Measurements from ENCODE around the gene SH2D1B. TPM values are rescaled to one million over a fixed set of nuclear protein-coding genes. Genes with fewer than 3 reads are reported as not detected.

Gene SH2D1B
- total RNA-seq, 2 experiments from 2014 or later = not detected

GRCh38 chr1:162417650-162418049 lies 5.7 kb upstream of the SH2D1B start:
- no peak for TF ChIP-seq CTCF (IDR thresholded peaks at IDR 0.05)
- CTCF ChIA-PET = no interaction called here
- intact Hi-C loops (cut with micrococcal nuclease) = no loop called here
- H3K27me3 Mint-ChIP-seq = peaks cover 20% of the 10 kb centered on the region
- H3K4me1 Mint-ChIP-seq (ENCODE audit: low read depth) = no peaks in the 10 kb centered on the region
- H3K27ac Mint-ChIP-seq = no peak overlapping the region
- no peak for DNase-seq
- H3K36me3 Mint-ChIP-seq (ENCODE audit: low read depth) = no peaks in the 10 kb centered on the region
- no peaks in the 10 kb centered on the region for H3K9me3 Mint-ChIP-seq
- POLR2A ChIA-PET = interaction anchor here (1.0 kb wide), 1 partner anchor 30 kb away, joined by 3 read pairs; no protein-coding TSS in a partner anchor
- H3K4me3 Mint-ChIP-seq = no peak overlapping the region
- no peak for ATAC-seq

DNA sequence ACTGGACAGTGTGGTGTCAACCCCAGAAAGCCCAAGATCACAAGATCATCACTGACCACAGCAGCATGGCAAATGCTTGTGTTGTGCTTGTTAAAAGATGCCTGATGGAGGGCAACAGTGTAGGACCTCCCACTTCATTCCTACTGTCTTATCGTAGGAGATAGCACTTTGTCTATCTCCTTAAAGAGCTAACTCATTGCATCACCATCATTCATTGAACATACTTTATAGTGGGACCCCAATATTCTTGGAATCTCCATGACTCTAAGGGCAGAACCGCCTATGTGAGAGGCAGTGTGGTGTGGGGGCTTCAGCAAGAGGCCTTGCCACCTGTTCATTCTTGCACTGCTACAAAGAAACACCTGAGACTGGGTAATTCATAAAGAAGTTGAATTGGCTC lies 5.0 kb upstream of the SH2D1B start:
- DNase-seq (no peak), ATAC-seq (no peak)
- POLR2A ChIA-PET = no interaction called here
- intact Hi-C loops (cut with micrococcal nuclease) = no loop called here
- CTCF ChIA-PET = no interaction called here
- no peak overlapping the region for H3K27ac Mint-ChIP-seq
- H3K4me3 Mint-ChIP-seq = no peak overlapping the region
- peaks cover 22% of the 10 kb centered on the region for H3K27me3 Mint-ChIP-seq
- H3K4me1 Mint-ChIP-seq (ENCODE audit: low read depth) = no peaks in the 10 kb centered on the region
- H3K9me3 Mint-ChIP-seq = no peaks in the 10 kb centered on the region
- H3K36me3 Mint-ChIP-seq (ENCODE audit: low read depth) = no peaks in the 10 kb centered on the region
- TF ChIP-seq CTCF (IDR thresholded peaks at IDR 0.05) = no peak

- H3K4me1 Mint-ChIP-seq (ENCODE audit: low read depth) = no peaks in the 10 kb centered on the region
- H3K36me3 Mint-ChIP-seq (ENCODE audit: low read depth) = no peaks in the 10 kb centered on the region
These were observed 4.3 kb upstream of the SH2D1B start for GRCh38 chr1:162416215-162416614.

DNA sequence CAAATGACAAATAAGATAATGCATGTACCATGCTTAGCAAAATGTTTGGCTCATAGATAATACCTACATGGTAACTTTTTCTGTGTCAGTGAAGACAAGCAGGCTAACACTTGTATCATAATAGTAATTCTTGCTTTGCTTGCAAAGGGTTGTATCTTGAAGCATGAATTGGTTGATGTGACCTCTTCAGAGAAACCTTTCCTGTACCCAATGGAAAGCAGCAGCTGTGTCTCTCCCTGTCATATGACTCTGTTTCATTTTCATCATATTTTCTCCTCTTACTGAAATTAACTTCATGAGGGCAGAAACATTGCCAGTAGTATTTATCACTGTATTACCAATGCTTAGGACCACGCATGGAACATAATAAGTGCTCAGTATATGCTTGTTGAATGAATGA lies 4.4 kb downstream of the SH2D1B start:
- ATAC-seq (no peak), DNase-seq (no peak)
- H3K36me3 Mint-ChIP-seq (ENCODE audit: low read depth) = no peaks in the 10 kb centered on the region

More at GRCh38 chr1:162416215-162416614, 4.3 kb upstream of the SH2D1B start:
- Mint-ChIP-seq H3K4me3 (no peak overlapping the region), H3K27me3 (peaks cover 21% of the 10 kb centered on the region), H3K9me3 (no peaks in the 10 kb centered on the region), H3K27ac (no peak overlapping the region)
- no peak for TF ChIP-seq CTCF (IDR thresholded peaks at IDR 0.05)
- intact Hi-C loops (cut with micrococcal nuclease) = no loop called here
- DNase-seq (no peak), ATAC-seq (no peak)
- POLR2A ChIA-PET = no interaction called here
- CTCF ChIA-PET = no interaction called here

GRCh38 chr1:162406811-162407210 lies 5.1 kb downstream of the SH2D1B start:
- CTCF ChIA-PET = interaction anchor here (0.7 kb wide), 1 partner anchor 15 kb away, joined by 3 read pairs; no protein-coding TSS in a partner anchor
- Mint-ChIP-seq H3K27ac (no peak overlapping the region), H3K4me1 (ENCODE audit: low read depth) (no peaks in the 10 kb centered on the region), H3K4me3 (no peak overlapping the region), H3K9me3 (no peaks in the 10 kb centered on the region), H3K36me3 (ENCODE audit: low read depth) (no peaks in the 10 kb centered on the region), H3K27me3 (peaks cover 12% of the 10 kb centered on the region)
- intact Hi-C loops (cut with micrococcal nuclease) = no loop called here
- POLR2A ChIA-PET = interaction anchor here (0.6 kb wide), 1 partner anchor 78 kb away, joined by 3 read pairs; no protein-coding TSS in a partner anchor
- DNase-seq = no peak
- no peak for TF ChIP-seq CTCF (IDR thresholded peaks at IDR 0.05)
- no peak for ATAC-seq

More for the DNA sequence above, 4.4 kb downstream of the SH2D1B start:
- Mint-ChIP-seq H3K27ac (no peak overlapping the region), H3K4me3 (no peak overlapping the region), H3K27me3 (peaks cover 11% of the 10 kb centered on the region), H3K4me1 (ENCODE audit: low read depth) (no peaks in the 10 kb centered on the region), H3K9me3 (no peaks in the 10 kb centered on the region)
- TF ChIP-seq CTCF (IDR thresholded peaks at IDR 0.05) = no peak
- intact Hi-C loops (cut with micrococcal nuclease) = no loop called here
- CTCF ChIA-PET = interaction anchor here (0.6 to 0.7 kb wide), 3 partner anchors 15 to 187 kb away, joined by 3 read pairs; no protein-coding TSS in a partner anchor
- POLR2A ChIA-PET = interaction anchor here (0.6 kb wide), 1 partner anchor 79 kb away, joined by 3 read pairs; no protein-coding TSS in a partner anchor
